HG03354 (cell line): ENCODE measurements around the gene KLK1.
"Not testable (repeated sequence)": the region's sequence is repeated elsewhere in the genome, so short reads cannot be mapped to it uniquely, and the experiment has no call there.

Experiments
- ATAC-seq: cut with Tn5 transposase; IDR thresholded peaks from one replicate; pipeline ENCODE4 v1.9.1; 2021; ENCODE audit warnings: mild to moderate bottlenecking; ENCODE audit not compliant: unreplicated experiment, poor library complexity, severe bottlenecking

The KLK1 gene

DNA sequence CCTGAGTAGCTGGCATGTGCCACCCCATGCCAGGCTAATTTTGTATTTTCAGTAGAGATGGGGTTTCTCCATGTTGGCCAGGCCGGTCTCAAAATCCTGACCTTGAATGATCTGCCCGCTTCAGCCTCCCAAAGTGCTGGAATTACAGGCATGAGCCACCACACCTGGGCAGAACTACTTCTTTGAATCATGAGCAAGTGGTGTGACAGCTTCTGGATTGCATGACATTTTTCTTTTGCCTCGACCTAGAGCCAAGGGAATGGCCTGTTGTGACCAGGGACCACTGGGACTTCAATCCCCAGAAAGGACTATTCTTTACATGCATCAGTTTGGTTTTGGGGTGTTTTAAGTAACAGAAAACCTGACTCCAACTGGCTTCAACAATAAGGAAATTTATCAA, 50.7 kb downstream of the KLK1 start:
- not testable (repeated sequence) for ATAC-seq

DNA sequence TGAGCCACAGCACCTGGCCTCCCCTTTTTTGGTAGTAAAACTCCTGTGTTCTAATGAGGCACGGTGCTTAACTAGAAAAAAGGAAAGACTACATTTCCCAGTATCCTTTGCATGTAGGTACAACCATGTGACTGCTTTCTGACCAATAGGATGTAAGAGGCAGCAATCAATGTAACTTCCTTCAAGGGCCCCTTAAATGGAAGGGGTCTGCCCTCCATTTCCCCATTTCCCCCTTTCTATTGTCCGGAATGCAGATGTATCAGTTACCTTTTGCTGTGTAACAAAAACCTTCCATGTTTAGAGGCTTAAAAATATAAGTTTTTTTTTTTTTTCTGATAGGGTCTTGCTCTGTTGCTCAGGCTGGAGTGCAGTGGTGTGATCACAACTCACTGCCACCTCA, 51.1 kb downstream of the KLK1 start:
- ATAC-seq: no peak

DNA sequence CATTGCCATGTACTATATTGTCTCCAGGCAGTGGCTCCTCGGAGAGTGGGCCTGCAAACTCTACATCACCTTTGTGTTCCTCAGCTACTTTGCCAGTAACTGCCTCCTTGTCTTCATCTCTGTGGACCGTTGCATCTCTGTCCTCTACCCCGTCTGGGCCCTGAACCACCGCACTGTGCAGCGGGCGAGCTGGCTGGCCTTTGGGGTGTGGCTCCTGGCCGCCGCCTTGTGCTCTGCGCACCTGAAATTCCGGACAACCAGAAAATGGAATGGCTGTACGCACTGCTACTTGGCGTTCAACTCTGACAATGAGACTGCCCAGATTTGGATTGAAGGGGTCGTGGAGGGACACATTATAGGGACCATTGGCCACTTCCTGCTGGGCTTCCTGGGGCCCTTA, 52.7 kb downstream of the KLK1 start:
- ATAC-seq: no peak

DNA sequence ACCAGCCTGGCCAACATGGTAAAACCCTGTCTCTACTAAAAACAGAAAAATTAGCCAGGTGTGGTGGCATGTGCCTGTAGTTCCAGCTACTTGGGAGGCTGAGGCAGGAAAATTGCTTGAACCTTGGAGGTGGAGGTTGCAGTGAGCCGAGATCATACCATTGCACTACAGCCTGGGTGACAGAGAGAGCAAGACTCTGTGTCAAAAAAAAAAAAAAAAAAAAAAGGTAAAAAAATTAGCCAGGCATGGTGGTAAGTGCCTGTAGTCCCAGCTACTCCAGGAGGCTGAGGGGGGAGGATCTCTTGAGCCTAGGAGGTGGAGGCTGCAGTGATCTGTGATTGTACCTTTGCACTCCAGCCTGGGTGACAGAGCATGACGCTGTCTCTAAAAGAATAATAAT, 53.4 kb downstream of the KLK1 start, which contains the start of gene GPR32:
GPR32 (plus strand) TSS at position 301 of the 400 bp plus-strand sequence. CDS start 137 bp downstream, outside the sequence.
- not testable (repeated sequence) for ATAC-seq
